GM10266 (cell line): ENCODE measurements around the gene PTPN18.
A peak's percentile ranks its signal among the peaks of the same experiment; 100 is the strongest.

Experiments
- DNase-seq: peaks from one replicate; pipeline ENCODE4 v3.0.0; 2012; ENCODE audit errors: extremely low spot score
- TF ChIP-seq, protein P1 (sequence below): IDR thresholded peaks from 2 replicates; pipeline ENCODE4 v1.5.1; 2012; ENCODE audit warnings: mild to moderate bottlenecking, low read depth; ENCODE audit not compliant: control insufficient read depth, insufficient read depth; ENCODE audit errors: missing control alignments

PTPN18 gene

DNA sequence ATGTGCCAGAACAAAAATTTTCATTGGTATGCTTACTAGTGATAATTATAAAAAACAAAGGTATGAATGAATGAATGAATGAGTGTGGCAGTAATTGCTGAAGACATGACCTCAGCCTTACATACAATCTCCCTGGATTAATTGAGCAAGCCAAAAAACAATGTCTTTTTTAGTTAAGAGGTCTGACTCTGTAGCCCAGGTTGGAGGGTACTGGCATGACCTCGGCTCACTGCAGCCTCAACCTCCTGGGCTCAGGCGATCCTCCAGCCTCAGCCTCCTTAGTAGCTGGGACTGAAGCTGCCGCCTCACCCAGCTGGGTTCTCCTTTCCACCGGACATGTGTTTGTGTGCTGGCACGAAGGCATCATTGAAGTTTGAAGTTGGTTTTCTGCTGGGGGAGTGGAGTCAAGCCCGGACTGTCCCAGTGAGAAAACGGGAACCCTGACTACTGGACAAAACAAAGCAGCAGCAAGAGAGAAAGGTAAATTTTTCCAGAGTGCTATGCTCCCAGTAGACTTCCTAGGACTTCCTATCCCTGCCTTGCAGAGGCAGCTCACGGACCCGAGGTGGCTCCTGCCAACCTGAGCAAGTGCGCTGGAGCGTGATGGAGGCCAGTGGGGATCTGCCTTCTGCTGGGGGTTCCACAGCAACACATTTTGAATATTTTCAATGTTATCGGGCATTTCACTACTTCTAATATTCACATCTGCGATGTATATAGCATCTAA is 19.5 kb upstream of the PTPN18 start:
- DNase-seq = no peak
- TF ChIP-seq, protein P1, sequence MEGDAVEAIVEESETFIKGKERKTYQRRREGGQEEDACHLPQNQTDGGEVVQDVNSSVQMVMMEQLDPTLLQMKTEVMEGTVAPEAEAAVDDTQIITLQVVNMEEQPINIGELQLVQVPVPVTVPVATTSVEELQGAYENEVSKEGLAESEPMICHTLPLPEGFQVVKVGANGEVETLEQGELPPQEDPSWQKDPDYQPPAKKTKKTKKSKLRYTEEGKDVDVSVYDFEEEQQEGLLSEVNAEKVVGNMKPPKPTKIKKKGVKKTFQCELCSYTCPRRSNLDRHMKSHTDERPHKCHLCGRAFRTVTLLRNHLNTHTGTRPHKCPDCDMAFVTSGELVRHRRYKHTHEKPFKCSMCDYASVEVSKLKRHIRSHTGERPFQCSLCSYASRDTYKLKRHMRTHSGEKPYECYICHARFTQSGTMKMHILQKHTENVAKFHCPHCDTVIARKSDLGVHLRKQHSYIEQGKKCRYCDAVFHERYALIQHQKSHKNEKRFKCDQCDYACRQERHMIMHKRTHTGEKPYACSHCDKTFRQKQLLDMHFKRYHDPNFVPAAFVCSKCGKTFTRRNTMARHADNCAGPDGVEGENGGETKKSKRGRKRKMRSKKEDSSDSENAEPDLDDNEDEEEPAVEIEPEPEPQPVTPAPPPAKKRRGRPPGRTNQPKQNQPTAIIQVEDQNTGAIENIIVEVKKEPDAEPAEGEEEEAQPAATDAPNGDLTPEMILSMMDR = no peak

DNA sequence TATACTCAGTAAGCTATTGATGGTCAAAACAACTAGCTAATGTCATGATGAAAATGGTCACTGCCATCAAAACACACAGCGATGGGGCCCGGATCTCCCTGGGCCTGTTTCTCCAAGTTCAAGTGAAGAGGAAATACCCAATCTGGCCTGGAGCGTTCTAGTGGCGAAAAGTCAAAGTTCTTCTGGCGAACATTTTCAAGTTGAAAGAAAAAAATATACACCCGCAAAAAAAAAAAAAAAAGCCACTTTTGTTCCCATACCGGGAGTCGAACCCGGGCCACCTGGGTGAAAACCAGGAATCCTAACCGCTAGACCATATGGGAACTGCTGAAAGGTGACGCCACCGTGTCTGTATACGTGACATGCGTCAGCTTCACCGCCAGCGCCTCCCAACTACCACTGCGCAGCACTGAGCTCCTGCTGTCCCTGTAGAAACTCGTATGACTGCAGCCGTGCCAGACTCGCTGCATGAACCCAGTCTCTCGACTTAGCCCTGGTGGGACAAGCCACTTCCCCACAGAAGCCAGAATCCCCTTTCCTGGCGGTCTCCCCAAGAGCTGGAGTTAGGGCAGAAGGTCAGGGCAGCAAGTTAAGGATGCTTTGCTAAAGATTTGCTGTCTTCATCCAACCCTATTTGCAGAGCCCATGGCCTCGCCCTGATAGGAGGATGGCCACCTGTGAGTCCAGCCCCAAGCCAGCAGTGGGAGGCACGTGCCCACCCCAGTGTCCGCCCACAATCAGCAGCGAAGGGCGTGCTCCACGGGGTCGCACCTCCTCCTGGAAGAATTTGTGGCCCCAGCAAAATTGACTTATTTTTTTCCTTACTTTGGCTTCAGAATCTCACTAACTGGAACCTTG is 18.8 kb upstream of the PTPN18 start:
- peak; percentile 60 for DNase-seq

DNA sequence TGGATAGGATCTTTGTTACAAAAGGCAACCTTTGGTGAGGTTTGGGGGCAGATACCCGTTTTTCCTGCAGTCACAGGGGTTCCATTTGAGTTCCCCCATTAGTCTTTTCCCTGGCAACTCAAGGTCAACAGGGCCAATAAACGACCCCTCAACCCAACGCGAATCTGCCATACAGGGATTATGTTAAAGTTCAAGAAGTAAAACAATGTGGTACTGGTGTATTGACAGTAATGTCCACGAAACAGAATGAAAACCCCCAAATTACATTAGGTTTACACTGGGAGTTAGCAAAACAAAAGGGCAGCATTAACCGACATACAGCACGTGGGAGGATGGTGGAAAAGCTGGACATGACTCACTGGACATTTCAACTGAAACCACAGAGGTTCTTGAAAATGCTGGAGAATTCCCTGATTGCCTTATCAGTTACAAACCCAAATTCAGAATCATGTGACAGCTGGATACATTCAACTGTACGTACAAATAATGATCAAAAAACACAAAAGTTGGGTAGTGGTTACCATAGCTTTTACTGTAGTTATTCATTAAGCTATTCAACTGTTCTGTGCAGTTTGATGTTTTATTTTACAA is 18.0 kb upstream of the PTPN18 start:
- TF ChIP-seq, protein P1 = no peak
- no peak for DNase-seq

More for the DNA sequence above, 18.8 kb upstream of the PTPN18 start:
- TF ChIP-seq, protein P1 = no peak

DNA sequence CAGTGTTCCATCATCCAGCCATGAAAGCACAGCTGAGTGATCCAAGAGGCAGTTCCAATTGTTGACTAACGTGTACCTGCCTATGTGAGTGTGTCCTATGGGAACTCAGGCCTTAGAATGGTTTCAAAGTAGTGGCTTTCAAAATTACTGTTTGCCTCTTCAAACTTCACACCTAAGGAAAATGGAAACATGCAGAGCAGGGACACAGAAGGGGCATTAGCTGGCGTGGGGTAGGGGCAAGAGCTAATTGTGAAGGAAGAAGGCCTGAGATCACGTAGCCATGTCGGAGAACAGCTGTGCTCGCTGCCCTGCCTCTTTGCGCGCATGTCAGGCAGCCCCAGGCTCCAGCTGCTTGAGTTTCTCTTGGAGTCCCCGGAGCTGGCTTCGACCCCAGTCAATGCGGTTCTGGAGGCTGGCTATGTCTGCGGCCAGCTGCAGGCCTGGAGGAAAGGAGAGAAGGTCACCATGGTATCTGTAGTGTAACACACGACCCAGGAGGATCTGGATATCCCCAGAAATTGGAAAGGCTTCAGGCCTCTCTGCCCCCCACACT is 17.0 kb upstream of the PTPN18 start:
- TF ChIP-seq, protein P1 = no peak
- DNase-seq = no peak

DNA sequence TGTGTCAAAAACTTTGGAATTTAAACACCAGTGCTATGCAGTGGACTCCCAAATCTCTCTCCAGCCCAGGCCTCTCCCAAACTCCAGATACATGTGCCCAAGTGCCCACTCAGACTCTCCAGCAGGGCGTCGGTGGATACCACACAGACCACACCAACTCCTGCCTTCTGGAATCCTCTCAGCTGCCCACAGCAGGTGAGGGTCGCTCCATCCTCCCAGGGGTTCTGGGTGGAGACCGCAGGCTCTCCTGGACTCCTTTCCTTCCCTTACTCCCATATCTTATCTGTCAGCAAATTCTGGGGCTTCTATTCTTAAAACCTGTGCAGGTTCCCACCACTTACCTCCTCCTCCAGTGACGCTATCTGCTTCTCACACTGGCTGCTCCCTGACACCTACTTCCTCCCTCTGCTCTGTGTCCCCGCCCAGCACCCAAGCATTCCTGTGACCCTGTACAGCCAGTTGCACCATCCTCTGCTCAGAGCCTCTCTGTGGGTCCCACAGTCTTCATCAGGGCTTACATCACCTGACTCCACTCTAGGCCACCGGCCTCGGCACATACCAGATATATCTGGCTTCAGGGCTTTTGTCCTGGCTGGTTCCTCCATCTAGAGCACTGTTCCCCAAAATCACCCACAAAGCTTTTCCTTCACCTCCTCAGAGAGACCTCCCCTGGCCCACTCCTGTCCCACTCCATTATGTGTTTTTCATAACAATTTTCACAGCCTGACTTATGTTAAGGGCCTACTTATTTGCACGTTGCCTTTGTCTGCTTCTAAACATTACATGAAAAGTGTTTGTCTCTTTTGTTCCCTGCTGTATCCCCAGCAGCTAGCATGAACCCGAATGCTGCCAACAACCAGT is 15.7 kb upstream of the PTPN18 start:
- TF ChIP-seq, protein P1 = no peak
- no peak for DNase-seq

DNA sequence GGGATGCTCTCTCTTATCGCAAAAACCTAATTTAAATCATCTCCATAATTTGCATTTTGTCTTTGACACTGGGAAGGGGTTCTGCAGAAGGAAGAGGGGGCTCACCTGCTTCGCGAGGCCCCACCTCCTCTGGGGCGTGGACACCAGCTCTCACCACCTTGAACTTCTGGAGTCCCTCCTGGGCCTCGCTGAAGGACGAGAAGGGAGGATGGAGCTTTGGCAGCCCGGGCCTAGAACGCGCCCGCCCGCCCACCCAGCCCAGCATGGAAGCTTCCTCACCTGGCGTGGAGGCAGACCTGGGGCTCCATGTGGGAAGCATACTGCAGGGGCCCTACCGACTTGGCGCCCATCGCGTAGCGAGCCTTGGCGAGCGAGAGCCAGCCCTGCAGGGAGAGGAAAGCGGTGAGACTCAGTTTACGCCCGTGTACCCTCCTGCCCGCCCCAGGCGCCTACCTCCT is 14.3 kb upstream of the PTPN18 start:
- TF ChIP-seq, protein P1 = no peak
- DNase-seq = no peak
